C4-2B (cell line): ENCODE data around the gene ELOVL7.

Experiments
- CTCF ChIP-seq: fragments of 450-650 bp; conservative IDR thresholded peaks from 2 replicates; pipeline ENCODE4 v1.5.1; 2017; ENCODE audit warnings: mild to moderate bottlenecking
- ZFX ChIP-seq: fragments of 450-650 bp; IDR thresholded peaks from 2 replicates; pipeline ENCODE4 v1.6.1; 2017

DNA sequence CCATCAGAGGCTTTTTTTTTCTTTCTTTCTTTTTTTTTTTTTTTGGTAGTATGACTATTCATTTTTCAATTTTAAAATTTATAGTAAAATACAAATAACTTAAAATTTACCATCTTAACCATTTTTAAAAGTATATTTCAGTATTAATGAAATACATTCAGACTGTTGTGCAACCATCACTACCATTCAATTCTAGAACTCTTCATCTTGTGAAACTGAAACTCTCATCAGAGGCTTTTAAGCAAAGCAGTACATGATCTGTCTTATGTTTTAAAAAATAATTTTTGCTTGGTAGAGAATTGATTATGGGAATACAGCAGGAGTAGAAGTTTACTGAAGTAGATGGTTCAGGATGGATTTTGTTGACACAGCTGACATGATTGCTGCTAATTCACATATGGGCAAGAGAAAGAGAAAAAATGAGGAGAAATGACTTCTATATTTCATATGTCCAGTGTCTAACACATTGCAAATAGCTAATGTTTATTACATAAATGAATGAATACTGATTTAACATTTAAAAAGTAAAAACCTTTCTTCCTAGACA, 13.4 kb downstream of the ELOVL7 start:
- TF ChIP-seq CTCF: no peak
- no peak for TF ChIP-seq ZFX
